ENCODE results near the gene DPPA4.
"Not testable (repeated sequence)": the region's sequence is repeated elsewhere in the genome, so short reads cannot be mapped to it uniquely, and the experiment has no call there.

The DPPA4 gene

GRCh38 chr3:109382588-109382987 is 45.2 kb upstream of the DPPA4 start:
- Histone ChIP-seq H3K36me3 (ENCODE audit: low read length) (no peaks in the 10 kb centered on the region), H3K9me3 (ENCODE audit: insufficient read depth, low read length) (no peaks in the 10 kb centered on the region), H3K79me2 (ENCODE audit: insufficient read depth, low read length) (no peaks in the 10 kb centered on the region), H2AFZ (ENCODE audit: low read depth, low read length, severe bottlenecking) (no peak overlapping the region), H4K20me1 (ENCODE audit: low read depth, low read length) (no peaks in the 10 kb centered on the region), H3K9ac (ENCODE audit: low read length) (no peak overlapping the region), H3F3A (ENCODE audit: insufficient read depth) (no peaks in the 10 kb centered on the region), H3K4me2 (ENCODE audit: low read depth, low read length, poor library complexity, severe bottlenecking) (no peak overlapping the region), H3K9me2 (replicated peaks; ENCODE audit: insufficient read depth, low read length) (no peaks in the 10 kb centered on the region), H3K4me3 (ENCODE audit: insufficient read depth, low read length, poor library complexity, severe bottlenecking) (no peak overlapping the region), H3K27me3 (ENCODE audit: low read length) (no peaks in the 10 kb centered on the region), H3K27ac (ENCODE audit: low read depth, low read length) (no peak overlapping the region)
- TF ChIP-seq CTCF (IDR thresholded peaks at IDR 0.05; ENCODE audit: insufficient read depth, low read length, poor library complexity, severe bottlenecking): no peak
- TF ChIP-seq EZH2phosphoT487 (conservative IDR thresholded peaks at IDR 0.05; ENCODE audit: low read length): no peak

- H3K36me3 ChIP-seq (ENCODE audit: low read length): no peaks in the 10 kb centered on the region
- H3K9ac ChIP-seq (ENCODE audit: low read length): no peak overlapping the region
- H3K9me3 ChIP-seq (ENCODE audit: insufficient read depth, low read length): no peaks in the 10 kb centered on the region
- no peaks in the 10 kb centered on the region for H3K79me2 ChIP-seq (ENCODE audit: insufficient read depth, low read length)
- no peak overlapping the region for H3K27ac ChIP-seq (ENCODE audit: low read depth, low read length)
- no peaks in the 10 kb centered on the region for H4K20me1 ChIP-seq (ENCODE audit: low read depth, low read length)
- TF ChIP-seq EZH2phosphoT487 (conservative IDR thresholded peaks at IDR 0.05; ENCODE audit: low read length) (no peak), CTCF (IDR thresholded peaks at IDR 0.05; ENCODE audit: insufficient read depth, low read length, poor library complexity, severe bottlenecking) (no peak)
- no peak overlapping the region for H3K4me3 ChIP-seq (ENCODE audit: insufficient read depth, low read length, poor library complexity, severe bottlenecking)
- no peak overlapping the region for H3K4me2 ChIP-seq (ENCODE audit: low read depth, low read length, poor library complexity, severe bottlenecking)
- H3F3A ChIP-seq (ENCODE audit: insufficient read depth): no peaks in the 10 kb centered on the region
- no peak overlapping the region for H2AFZ ChIP-seq (ENCODE audit: low read depth, low read length, severe bottlenecking)
- H3K9me2 ChIP-seq (replicated peaks; ENCODE audit: insufficient read depth, low read length): no peaks in the 10 kb centered on the region
- H3K27me3 ChIP-seq (ENCODE audit: low read length): no peaks in the 10 kb centered on the region
These were observed 38.6 kb upstream of the DPPA4 start for GRCh38 chr3:109375975-109376374.

- not testable (repeated sequence) for H3K27me3 ChIP-seq (ENCODE audit: low read length); H3K36me3 ChIP-seq (ENCODE audit: low read length); H3K27ac ChIP-seq (ENCODE audit: low read depth, low read length); H3F3A ChIP-seq (ENCODE audit: insufficient read depth); H2AFZ ChIP-seq (ENCODE audit: low read depth, low read length, severe bottlenecking); H4K20me1 ChIP-seq (ENCODE audit: low read depth, low read length); H3K9ac ChIP-seq (ENCODE audit: low read length); H3K79me2 ChIP-seq (ENCODE audit: insufficient read depth, low read length); H3K4me3 ChIP-seq (ENCODE audit: insufficient read depth, low read length, poor library complexity, severe bottlenecking); H3K9me2 ChIP-seq (replicated peaks; ENCODE audit: insufficient read depth, low read length); H3K4me2 ChIP-seq (ENCODE audit: low read depth, low read length, poor library complexity, severe bottlenecking); H3K9me3 ChIP-seq (ENCODE audit: insufficient read depth, low read length)
These were observed 37.1 kb upstream of the DPPA4 start for GRCh38 chr3:109374434-109374833.

- Histone ChIP-seq H4K20me1 (ENCODE audit: low read depth, low read length) (no peaks in the 10 kb centered on the region), H2AFZ (ENCODE audit: low read depth, low read length, severe bottlenecking) (no peak overlapping the region), H3K9ac (ENCODE audit: low read length) (no peak overlapping the region), H3K9me2 (replicated peaks; ENCODE audit: insufficient read depth, low read length) (no peaks in the 10 kb centered on the region), H3K4me3 (ENCODE audit: insufficient read depth, low read length, poor library complexity, severe bottlenecking) (no peak overlapping the region), H3K4me2 (ENCODE audit: low read depth, low read length, poor library complexity, severe bottlenecking) (no peak overlapping the region), H3K79me2 (ENCODE audit: insufficient read depth, low read length) (no peaks in the 10 kb centered on the region), H3K36me3 (ENCODE audit: low read length) (no peaks in the 10 kb centered on the region), H3F3A (ENCODE audit: insufficient read depth) (no peaks in the 10 kb centered on the region), H3K9me3 (ENCODE audit: insufficient read depth, low read length) (no peaks in the 10 kb centered on the region), H3K27ac (ENCODE audit: low read depth, low read length) (no peak overlapping the region), H3K27me3 (ENCODE audit: low read length) (no peaks in the 10 kb centered on the region)
- TF ChIP-seq CTCF (IDR thresholded peaks at IDR 0.05; ENCODE audit: insufficient read depth, low read length, poor library complexity, severe bottlenecking): no peak
- TF ChIP-seq EZH2phosphoT487 (conservative IDR thresholded peaks at IDR 0.05; ENCODE audit: low read length): no peak
These were observed 36.6 kb upstream of the DPPA4 start for GRCh38 chr3:109373933-109374332.
